ENCODE results near the gene KLHL26.

- TF ChIP-seq CTCF (IDR thresholded peaks at IDR 0.05) (no peak), POLR2A (IDR thresholded peaks at IDR 0.05) (no peak)
Measured at GRCh38 chr19:18654469-18654868, 17.6 kb downstream of the KLHL26 start.
